SK-N-SH (cell line): ENCODE measurements around the gene TMEM266.

Experiments
- EP300 ChIP-seq, 2 experiments: IDR thresholded peaks; 2 replicates each; pipeline versions ENCODE4 v1.4.0 to v1.6.1; 2012; ENCODE audit warnings: borderline replicate concordance in 1 of 2, low read depth in 1 of 2, low read length in 1 of 2
- NFIC ChIP-seq: IDR thresholded peaks from 2 replicates; pipeline ENCODE4 v1.4.0; 2012; ENCODE audit warnings: borderline replicate concordance
- NRF1 ChIP-seq: IDR thresholded peaks from 2 replicates; pipeline ENCODE4 v1.6.1; 2012; ENCODE audit warnings: low read depth, mild to moderate bottlenecking, low read length
- POLR2AphosphoS5 ChIP-seq: IDR thresholded peaks from 2 replicates; pipeline ENCODE4 v1.6.1; 2012; ENCODE audit warnings: low read depth, low read length
- RCOR1 ChIP-seq: fragments of 150-350 bp; IDR thresholded peaks from 2 replicates; pipeline ENCODE4 v1.6.1; 2017; ENCODE audit warnings: antibody characterized with exemption, low read length
- TCF12 ChIP-seq: IDR thresholded peaks from 2 replicates; pipeline ENCODE4 v1.4.0; 2012
- YY1 ChIP-seq: IDR thresholded peaks from 2 replicates; pipeline ENCODE4 v1.4.0; 2012; ENCODE audit warnings: low read depth, mild to moderate bottlenecking
- TF ChIP-seq, protein P1 (sequence below): fragments of 200-600 bp; sonication (generic); IDR thresholded peaks from 2 replicates; pipeline ENCODE4 v1.6.1; 2017; ENCODE audit warnings: antibody characterized with exemption, mild to moderate bottlenecking, moderate library complexity
- TF ChIP-seq, protein P2 (sequence below): IDR thresholded peaks from 2 replicates; pipeline ENCODE4 v1.6.1; 2012; ENCODE audit warnings: mild to moderate bottlenecking, low read depth, low read length, moderate library complexity
- TF ChIP-seq, protein P3 (sequence below): fragments of 150-350 bp; IDR thresholded peaks from 2 replicates; pipeline ENCODE4 v1.6.1; 2016; ENCODE audit warnings: mild to moderate bottlenecking, low read depth, low read length

DNA sequence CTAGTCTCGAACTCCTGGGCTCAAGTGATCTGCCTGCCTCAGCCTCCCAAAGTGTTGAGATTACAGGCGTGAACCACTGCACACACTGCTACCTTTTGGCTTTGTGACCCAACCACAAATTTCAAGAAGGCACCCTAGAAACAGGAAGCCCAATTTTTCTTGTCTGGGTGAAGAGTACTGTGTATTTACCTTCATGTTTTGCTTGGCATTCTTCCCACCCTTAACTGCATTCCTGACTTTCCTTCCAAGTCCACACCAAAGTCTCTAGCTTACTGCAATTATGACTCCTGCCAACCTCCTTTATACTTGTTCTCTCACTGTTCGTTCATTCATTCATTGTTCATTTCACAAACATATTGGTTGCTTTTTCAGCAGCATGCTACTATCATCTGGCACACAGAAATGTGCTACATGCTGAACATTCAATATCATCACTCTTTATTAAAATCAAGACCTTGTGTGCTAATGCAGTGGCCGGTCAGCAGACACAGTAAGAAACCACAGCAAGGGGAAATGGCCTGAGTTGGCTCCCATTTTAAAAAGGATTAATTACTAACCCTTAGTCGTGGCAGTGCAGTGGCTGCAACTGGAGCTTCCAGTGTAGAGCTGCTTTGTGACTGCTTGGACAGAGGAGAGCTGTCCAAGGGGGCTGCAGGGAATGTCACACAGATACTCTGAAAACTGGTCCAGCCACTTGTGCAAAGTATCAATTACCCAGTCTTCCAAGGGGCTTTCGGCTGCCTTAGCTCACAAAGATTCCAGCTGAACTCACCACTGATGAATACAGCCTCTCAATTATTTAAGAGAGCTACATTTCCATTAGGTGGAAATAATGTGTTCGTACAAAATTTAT is 157.5 kb downstream of the TMEM266 start:
- TF ChIP-seq TCF12 (no peak), NFIC (peak; percentile 70), NRF1 (no peak), EP300 (IDR thresholded peaks at IDR 0.05; ENCODE audit: borderline replicate concordance in 1 of 2, low read depth in 1 of 2, low read length in 1 of 2) (no peak), POLR2AphosphoS5 (no peak), YY1 (no peak), RCOR1 (no peak)
- TF ChIP-seq, protein P1, sequence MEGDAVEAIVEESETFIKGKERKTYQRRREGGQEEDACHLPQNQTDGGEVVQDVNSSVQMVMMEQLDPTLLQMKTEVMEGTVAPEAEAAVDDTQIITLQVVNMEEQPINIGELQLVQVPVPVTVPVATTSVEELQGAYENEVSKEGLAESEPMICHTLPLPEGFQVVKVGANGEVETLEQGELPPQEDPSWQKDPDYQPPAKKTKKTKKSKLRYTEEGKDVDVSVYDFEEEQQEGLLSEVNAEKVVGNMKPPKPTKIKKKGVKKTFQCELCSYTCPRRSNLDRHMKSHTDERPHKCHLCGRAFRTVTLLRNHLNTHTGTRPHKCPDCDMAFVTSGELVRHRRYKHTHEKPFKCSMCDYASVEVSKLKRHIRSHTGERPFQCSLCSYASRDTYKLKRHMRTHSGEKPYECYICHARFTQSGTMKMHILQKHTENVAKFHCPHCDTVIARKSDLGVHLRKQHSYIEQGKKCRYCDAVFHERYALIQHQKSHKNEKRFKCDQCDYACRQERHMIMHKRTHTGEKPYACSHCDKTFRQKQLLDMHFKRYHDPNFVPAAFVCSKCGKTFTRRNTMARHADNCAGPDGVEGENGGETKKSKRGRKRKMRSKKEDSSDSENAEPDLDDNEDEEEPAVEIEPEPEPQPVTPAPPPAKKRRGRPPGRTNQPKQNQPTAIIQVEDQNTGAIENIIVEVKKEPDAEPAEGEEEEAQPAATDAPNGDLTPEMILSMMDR = no peak
- TF ChIP-seq, protein P2, sequence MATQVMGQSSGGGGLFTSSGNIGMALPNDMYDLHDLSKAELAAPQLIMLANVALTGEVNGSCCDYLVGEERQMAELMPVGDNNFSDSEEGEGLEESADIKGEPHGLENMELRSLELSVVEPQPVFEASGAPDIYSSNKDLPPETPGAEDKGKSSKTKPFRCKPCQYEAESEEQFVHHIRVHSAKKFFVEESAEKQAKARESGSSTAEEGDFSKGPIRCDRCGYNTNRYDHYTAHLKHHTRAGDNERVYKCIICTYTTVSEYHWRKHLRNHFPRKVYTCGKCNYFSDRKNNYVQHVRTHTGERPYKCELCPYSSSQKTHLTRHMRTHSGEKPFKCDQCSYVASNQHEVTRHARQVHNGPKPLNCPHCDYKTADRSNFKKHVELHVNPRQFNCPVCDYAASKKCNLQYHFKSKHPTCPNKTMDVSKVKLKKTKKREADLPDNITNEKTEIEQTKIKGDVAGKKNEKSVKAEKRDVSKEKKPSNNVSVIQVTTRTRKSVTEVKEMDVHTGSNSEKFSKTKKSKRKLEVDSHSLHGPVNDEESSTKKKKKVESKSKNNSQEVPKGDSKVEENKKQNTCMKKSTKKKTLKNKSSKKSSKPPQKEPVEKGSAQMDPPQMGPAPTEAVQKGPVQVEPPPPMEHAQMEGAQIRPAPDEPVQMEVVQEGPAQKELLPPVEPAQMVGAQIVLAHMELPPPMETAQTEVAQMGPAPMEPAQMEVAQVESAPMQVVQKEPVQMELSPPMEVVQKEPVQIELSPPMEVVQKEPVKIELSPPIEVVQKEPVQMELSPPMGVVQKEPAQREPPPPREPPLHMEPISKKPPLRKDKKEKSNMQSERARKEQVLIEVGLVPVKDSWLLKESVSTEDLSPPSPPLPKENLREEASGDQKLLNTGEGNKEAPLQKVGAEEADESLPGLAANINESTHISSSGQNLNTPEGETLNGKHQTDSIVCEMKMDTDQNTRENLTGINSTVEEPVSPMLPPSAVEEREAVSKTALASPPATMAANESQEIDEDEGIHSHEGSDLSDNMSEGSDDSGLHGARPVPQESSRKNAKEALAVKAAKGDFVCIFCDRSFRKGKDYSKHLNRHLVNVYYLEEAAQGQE = no peak
- TF ChIP-seq, protein P3, sequence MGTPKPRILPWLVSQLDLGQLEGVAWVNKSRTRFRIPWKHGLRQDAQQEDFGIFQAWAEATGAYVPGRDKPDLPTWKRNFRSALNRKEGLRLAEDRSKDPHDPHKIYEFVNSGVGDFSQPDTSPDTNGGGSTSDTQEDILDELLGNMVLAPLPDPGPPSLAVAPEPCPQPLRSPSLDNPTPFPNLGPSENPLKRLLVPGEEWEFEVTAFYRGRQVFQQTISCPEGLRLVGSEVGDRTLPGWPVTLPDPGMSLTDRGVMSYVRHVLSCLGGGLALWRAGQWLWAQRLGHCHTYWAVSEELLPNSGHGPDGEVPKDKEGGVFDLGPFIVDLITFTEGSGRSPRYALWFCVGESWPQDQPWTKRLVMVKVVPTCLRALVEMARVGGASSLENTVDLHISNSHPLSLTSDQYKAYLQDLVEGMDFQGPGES = no peak
